IMR-90 (cell line): ENCODE data around the gene PEX26. TPM values are rescaled to one million over a fixed set of nuclear protein-coding genes. Genes with fewer than 3 reads are reported as not detected.

Experiments used
- ATAC-seq: fragments of 200-7000 bp; cut with Tn5 transposase; 2 replicates; pipeline ENCODE4 v1.9.1; 2020; ENCODE audit warnings: low read depth, mild to moderate bottlenecking, moderate library complexity
- BruUV-seq: library from RNA; stranded (reverse); fragments of 400-500 nt; replicated peaks from 2 replicates; lab custom pipeline; 2021; lab: Mats Ljungman, UMichigan
- CTCF ChIA-PET: fragments of 300-600 bp; formaldehyde crosslinking; extraction: SDS; loops from one replicate; lab custom pipeline; 2021; ENCODE audit warnings: antibody characterized with exemption; lab: Yijun Ruan, JAX
- POLR2A ChIA-PET: fragments of 300-600 bp; sonication (Branson Sonifier 250); formaldehyde crosslinking; loops from one replicate; lab custom pipeline; 2022; ENCODE audit warnings: antibody characterized with exemption; ENCODE audit not compliant: unreplicated experiment; lab: Charles Lee
- DNase-seq: peaks from one replicate; pipeline ENCODE4 v3.0.0; 2013
- H2AFZ ChIP-seq: replicated peaks from 2 replicates; pipeline ENCODE3; 2013; ENCODE audit warnings: low read length, mild to moderate bottlenecking; ENCODE audit not compliant: poor library complexity
- H2AK5ac ChIP-seq: 2 replicates; pipeline ENCODE4 v1.6.1; 2013; ENCODE audit warnings: low read depth, low read length, inconsistent platforms
- H2AK9ac ChIP-seq: replicated peaks from 2 replicates; pipeline ENCODE3; 2013; ENCODE audit warnings: mild to moderate bottlenecking, low read depth, low read length, moderate library complexity; ENCODE audit not compliant: poor library complexity
- H2BK120ac ChIP-seq: 2 replicates; pipeline ENCODE4 v1.6.1; 2013; ENCODE audit warnings: low read depth, low read length, inconsistent platforms
- H2BK15ac ChIP-seq: 3 replicates; pipeline ENCODE4 v1.6.1; 2013; ENCODE audit warnings: low read depth, low read length, inconsistent platforms
- H2BK20ac ChIP-seq: 2 replicates; pipeline ENCODE4 v1.6.1; 2013; ENCODE audit warnings: low read depth, mild to moderate bottlenecking, inconsistent platforms, low read length, moderate library complexity
- H2BK5ac ChIP-seq: 2 replicates; pipeline ENCODE4 v1.6.1; 2013; ENCODE audit warnings: mild to moderate bottlenecking, low read depth, low read length, inconsistent platforms; ENCODE audit not compliant: poor library complexity, severe bottlenecking
- H3K14ac ChIP-seq: replicated peaks from 2 replicates; pipeline ENCODE4 v1.6.1; 2013; ENCODE audit warnings: low read depth, low read length, inconsistent platforms
- H3K18ac ChIP-seq: 2 replicates; pipeline ENCODE4 v1.6.1; 2013; ENCODE audit warnings: low read depth, low read length, control low read depth
- H3K23ac ChIP-seq: 2 replicates; pipeline ENCODE4 v1.6.1; 2013; ENCODE audit warnings: low read depth, low read length, inconsistent platforms
- H3K27ac ChIP-seq: 2 replicates; pipeline ENCODE4 v1.5.1; 2013; ENCODE audit warnings: mild to moderate bottlenecking, control low read depth, low read length; ENCODE audit not compliant: insufficient read depth
- H3K27me3 ChIP-seq: 2 replicates; pipeline ENCODE4 v1.6.1; 2013; ENCODE audit warnings: low read length; ENCODE audit not compliant: control insufficient read depth, insufficient read depth
- H3K36me3 ChIP-seq: 2 replicates; pipeline ENCODE4 v1.6.1; 2013; ENCODE audit warnings: low read length, mixed read lengths; ENCODE audit not compliant: control insufficient read depth, insufficient read depth
- H3K4ac ChIP-seq: 2 replicates; pipeline ENCODE4 v1.6.1; 2013; ENCODE audit warnings: low read depth, low read length, inconsistent platforms
- H3K4me1 ChIP-seq: 2 replicates; pipeline ENCODE4 v1.6.1; 2013; ENCODE audit warnings: low read length, mixed read lengths; ENCODE audit not compliant: control insufficient read depth, insufficient read depth
- H3K4me2 ChIP-seq: 2 replicates; pipeline ENCODE4 v1.6.1; 2013; ENCODE audit warnings: low read depth, mild to moderate bottlenecking, control low read depth, low read length, moderate library complexity
- H3K4me3 ChIP-seq: 2 replicates; pipeline ENCODE4 v1.5.1; 2013; ENCODE audit warnings: low read depth, mild to moderate bottlenecking, control low read depth, low read length, moderate library complexity; ENCODE audit not compliant: insufficient read depth
- H3K56ac ChIP-seq: 2 replicates; pipeline ENCODE4 v1.6.1; 2013; ENCODE audit warnings: low read length, inconsistent platforms; ENCODE audit not compliant: insufficient read depth; ENCODE audit errors: extremely low read depth
- H3K79me1 ChIP-seq, 2 experiments: 2 replicates each; pipeline ENCODE4 v1.6.1; 2013; ENCODE audit warnings: low read length in 2 of 2, inconsistent platforms in 1 of 2, low read depth in 1 of 2
- H3K9ac ChIP-seq: 2 replicates; pipeline ENCODE4 v1.6.1; 2013; ENCODE audit warnings: low read depth, low read length, control low read depth
- H3K9me1 ChIP-seq: 2 replicates; pipeline ENCODE4 v1.6.1; 2013; ENCODE audit warnings: low read length, inconsistent platforms; ENCODE audit not compliant: insufficient read depth
- H3K9me3 ChIP-seq: 2 replicates; pipeline ENCODE4 v1.6.1; 2013; ENCODE audit warnings: low read length; ENCODE audit not compliant: control insufficient read depth, insufficient read depth
- H4K20me1 ChIP-seq: 2 replicates; pipeline ENCODE4 v1.6.1; 2013; ENCODE audit warnings: low read length, inconsistent platforms; ENCODE audit not compliant: insufficient read depth
- H4K5ac ChIP-seq: 2 replicates; pipeline ENCODE4 v1.6.1; 2013; ENCODE audit warnings: mild to moderate bottlenecking, low read depth, low read length, control low read depth
- H4K8ac ChIP-seq, 2 experiments: 2 replicates each; pipeline ENCODE4 v1.6.1; 2013; ENCODE audit warnings: low read depth in 2 of 2, low read length in 2 of 2, control low read depth in 1 of 2, inconsistent platforms in 1 of 2
- H4K91ac ChIP-seq: 2 replicates; pipeline ENCODE4 v1.6.1; 2013; ENCODE audit warnings: low read depth, low read length, inconsistent platforms; ENCODE audit not compliant: insufficient read depth
- CHD1 ChIP-seq: IDR thresholded peaks from 2 replicates; pipeline ENCODE4 v1.6.1; 2012; ENCODE audit warnings: low read depth, low read length, improper control_type of control experiment
- CTCF ChIP-seq: conservative IDR thresholded peaks from 2 replicates; pipeline ENCODE4 v1.5.1; 2012; ENCODE audit warnings: mild to moderate bottlenecking, low read depth, low read length, improper control_type of control experiment
- RAD21 ChIP-seq: IDR thresholded peaks from 2 replicates; pipeline ENCODE4 v1.6.1; 2012; ENCODE audit warnings: low read length, improper control_type of control experiment
- RFX5 ChIP-seq: IDR thresholded peaks from 2 replicates; pipeline ENCODE4 v1.8.0; 2012; ENCODE audit warnings: low read depth, mild to moderate bottlenecking, low read length, moderate library complexity
- SMC3 ChIP-seq: fragments of 150-350 bp; IDR thresholded peaks from 2 replicates; pipeline ENCODE4 v1.6.1; 2016; ENCODE audit warnings: low read depth, mild to moderate bottlenecking, antibody characterized with exemption, low read length, moderate library complexity
- WGBS, 2 experiments: methylation state at CpG; one replicate each; pipeline versions ENCODE4 v1.1.5 to v1.1.7; 2013; ENCODE audit warnings: missing lambda C conversion rate in 2 of 2; ENCODE audit not compliant: insufficient read length in 1 of 2; ENCODE audit errors: extremely low coverage in 2 of 2; 5-methylcytosine and 5-hydroxymethylcytosine counted together
- dilution Hi-C: fragments of 300-500 bp; cut with HindIII; formaldehyde crosslinking; loops from one replicate; pipeline ENCODE4 v1.14.3; 2018; ENCODE audit warnings: low sequenced_read_pairs; ENCODE audit not compliant: unreplicated experiment
- in situ Hi-C: fragments of 300-500 bp; cut with MboI; formaldehyde crosslinking; loops from 3 replicates; pipeline ENCODE4 v1.14.3; 2019; ENCODE audit warnings: low sequenced_read_pairs, inconsistent platforms, mixed read lengths
- intact Hi-C: fragments of 100-400 bp; cut with micrococcal nuclease; formaldehyde crosslinking; loops from 2 replicates; pipeline ENCODE4 v1.10.0; 2022
- polyA plus RNA-seq, 3 experiments: library from polyadenylated mRNA; depleted of rRNA; stranded (reverse); fragments of >200 nt; gene quantifications; 2 replicates each; pipeline ENCODE4 v1.2.3, GENCODE V29; 2012; ENCODE audit warnings: low replicate concordance in 1 of 3
- total RNA-seq: library from RNA; depleted of rRNA; stranded (reverse); fragments of >200 nt; gene quantifications from 2 replicates; pipeline ENCODE4 v1.2.3, GENCODE V29; 2012

The PEX26 gene
- total and polyA plus RNA-seq, 2 of the 4 experiments (the other 2 are of a cell fraction): 12.2 to 18.5 TPM

- Histone ChIP-seq H2AFZ (peak overlapping the region; percentile 93), H3K79me1 (peaks cover 22 to 44% of the 10 kb centered on the region in 2 experiments; a peak in 3 of 4 replicates), H3K56ac (peak overlapping the region; percentile 33; the same call in 1 of the 2 replicates), H3K9me1 (no peaks in the 10 kb centered on the region), H2BK20ac (no peak overlapping the region), H2BK120ac (0 out of 2 replicates have a peak overlapping the region, but pooled peaks have one; percentile 26), H3K9me3 (no peaks in the 10 kb centered on the region), H2AK5ac (peak overlapping the region; percentile 8), H4K5ac (peak overlapping the region; percentile 92), H3K36me3 (peaks cover 17% of the 10 kb centered on the region), H4K20me1 (no peaks in the 10 kb centered on the region), H3K4me2 (peak overlapping the region; percentile 96), H3K14ac (peak overlapping the region; percentile 88), H3K4me1 (peaks cover 2% of the 10 kb centered on the region), H3K27me3 (no peaks in the 10 kb centered on the region), H3K4me3 (peak overlapping the region; percentile 87), H2BK5ac (peak overlapping the region; percentile 49), H4K91ac (peak overlapping the region; percentile 82; the same call in 1 of the 2 replicates), H2AK9ac (peak overlapping the region; percentile 75), H3K18ac (no peak overlapping the region), H3K4ac (peak overlapping the region; percentile 88), H4K8ac (peak overlapping the region; percentile 82 to 96; a peak in 3 of 4 replicates), H3K27ac (peak overlapping the region; percentile 83), H3K9ac (peak overlapping the region; percentile 93), H2BK15ac (no peak overlapping the region), H3K23ac (peak overlapping the region; percentile 78; the same call in 1 of the 2 replicates)
- in situ Hi-C loops: no loop called here
- TF ChIP-seq CHD1: no peak
- 0 out of 2 replicates have a peak, but pooled peaks have one; percentile 13 for TF ChIP-seq RAD21
- no peak; the same call in 1 of the 2 replicates for TF ChIP-seq SMC3
- no peak for TF ChIP-seq RFX5
- TF ChIP-seq CTCF: 0 out of 2 replicates have a peak, but pooled peaks have one; percentile 10
- TSS peak; percentile 75 for BruUV-seq
- intact Hi-C loops: loop anchor here (5.0 to 10.0 kb wide), 3 partner anchors 336 to 1004 kb away; no protein-coding TSS in a partner anchor
- CTCF ChIA-PET: interaction anchor here (3.1 kb wide), 2 partner anchors 168 to 249 kb away, joined by 20 to 22 read pairs; no protein-coding TSS in a partner anchor
- POLR2A ChIA-PET: interaction anchor here (0.5 to 1.0 kb wide), 2 partner anchors 15 to 447 kb away, joined by 3 to 4 read pairs; no protein-coding TSS in a partner anchor
- ATAC-seq: peak; percentile 4; the same call in 1 of the 2 replicates
- dilution Hi-C loops: no loop called here
- peak; percentile 19 for DNase-seq
- 12% methylated on average over 15 of the region's 45 CpGs; no CpG with 5 or more reads in 1 of the 2 experiments for WGBS, 2 experiments
Measured at GRCh38 chr22:18078329-18079041, 695 bp downstream of the PEX26 start.
